ENCODE results near the gene ASCC1.
"Not testable (repeated sequence)": the region's sequence is repeated elsewhere in the genome, so short reads cannot be mapped to it uniquely, and the experiment has no call there.

The ASCC1 gene

GRCh38 chr10:72235544-72236279 is 19.6 kb upstream of the ASCC1 start:
- Histone ChIP-seq H3K27ac (ENCODE audit: low read depth, low read length) (no peak overlapping the region), H3K27me3 (ENCODE audit: control insufficient read depth in 1 of 2, insufficient read depth in 2 of 2, low read length in 2 of 2) (no peaks in the 10 kb centered on the region), H3K36me3 (ENCODE audit: control insufficient read depth in 1 of 2, insufficient read depth in 2 of 2, low read length in 2 of 2) (peaks cover 16 to 32% of the 10 kb centered on the region in 2 donors), H3K9ac (ENCODE audit: low read depth in 1 of 2, low read length in 2 of 2) (no peak overlapping the region), H3K4me3 (ENCODE audit: low read depth in 1 of 2, low read length in 2 of 2) (no peak overlapping the region), H3K4me1 (ENCODE audit: control insufficient read depth in 1 of 2, insufficient read depth in 2 of 2, low read length in 2 of 2) (peaks cover 0 to 5% of the 10 kb centered on the region in 2 donors), H3K9me3 (ENCODE audit: control insufficient read depth in 1 of 2, low read length in 2 of 2) (no peaks in the 10 kb centered on the region)

GRCh38 chr10:72234560-72235095 is 18.6 kb upstream of the ASCC1 start:
- no peak overlapping the region for H3K9ac ChIP-seq (ENCODE audit: low read depth in 1 of 2, low read length in 2 of 2)
- H3K4me1 ChIP-seq (ENCODE audit: control insufficient read depth in 1 of 2, insufficient read depth in 2 of 2, low read length in 2 of 2), result peaks cover 0 to 5% of the 10 kb centered on the region in 2 donors
- H3K27me3 ChIP-seq (ENCODE audit: control insufficient read depth in 1 of 2, insufficient read depth in 2 of 2, low read length in 2 of 2), result no peaks in the 10 kb centered on the region
- peaks cover 22 to 39% of the 10 kb centered on the region in 2 donors for H3K36me3 ChIP-seq (ENCODE audit: control insufficient read depth in 1 of 2, insufficient read depth in 2 of 2, low read length in 2 of 2)
- no peak overlapping the region for H3K27ac ChIP-seq (ENCODE audit: low read depth, low read length)
- no peaks in the 10 kb centered on the region for H3K9me3 ChIP-seq (ENCODE audit: control insufficient read depth in 1 of 2, low read length in 2 of 2)
- no peak overlapping the region for H3K4me3 ChIP-seq (ENCODE audit: low read depth in 1 of 2, low read length in 2 of 2)

- H3K36me3 ChIP-seq (ENCODE audit: control insufficient read depth in 1 of 2, insufficient read depth in 2 of 2, low read length in 2 of 2), result peaks cover 22 to 39% of the 10 kb centered on the region in 2 donors
- peaks cover 2 to 5% of the 10 kb centered on the region in 2 donors for H3K4me1 ChIP-seq (ENCODE audit: control insufficient read depth in 1 of 2, insufficient read depth in 2 of 2, low read length in 2 of 2)
- no peak overlapping the region for H3K27ac ChIP-seq (ENCODE audit: low read depth, low read length)
- no peak overlapping the region for H3K9ac ChIP-seq (ENCODE audit: low read depth in 1 of 2, low read length in 2 of 2)
- no peak overlapping the region for H3K4me3 ChIP-seq (ENCODE audit: low read depth in 1 of 2, low read length in 2 of 2)
- H3K9me3 ChIP-seq (ENCODE audit: control insufficient read depth in 1 of 2, low read length in 2 of 2), result no peaks in the 10 kb centered on the region
- H3K27me3 ChIP-seq (ENCODE audit: control insufficient read depth in 1 of 2, insufficient read depth in 2 of 2, low read length in 2 of 2), result no peaks in the 10 kb centered on the region
These were observed 17.5 kb upstream of the ASCC1 start for GRCh38 chr10:72233621-72234020.

GRCh38 chr10:72229261-72230251 is 13.5 kb upstream of the ASCC1 start:
- H3K4me1 ChIP-seq (ENCODE audit: control insufficient read depth in 1 of 2, insufficient read depth in 2 of 2, low read length in 2 of 2), result peaks cover 0 to 4% of the 10 kb centered on the region in 2 donors
- H3K36me3 ChIP-seq (ENCODE audit: control insufficient read depth in 1 of 2, insufficient read depth in 2 of 2, low read length in 2 of 2), result peaks cover 16 to 38% of the 10 kb centered on the region in 2 donors
- H3K9ac ChIP-seq (ENCODE audit: low read depth in 1 of 2, low read length in 2 of 2), result peak overlapping the region in 1 of 2 donors; percentile 24
- H3K27me3 ChIP-seq (ENCODE audit: control insufficient read depth in 1 of 2, insufficient read depth in 2 of 2, low read length in 2 of 2), result no peaks in the 10 kb centered on the region
- H3K4me3 ChIP-seq (ENCODE audit: low read depth in 1 of 2, low read length in 2 of 2), result no peak overlapping the region
- H3K9me3 ChIP-seq (ENCODE audit: control insufficient read depth in 1 of 2, low read length in 2 of 2), result no peaks in the 10 kb centered on the region
- no peak overlapping the region for H3K27ac ChIP-seq (ENCODE audit: low read depth, low read length)

- no peak overlapping the region for H3K27ac ChIP-seq (ENCODE audit: low read depth, low read length)
- no peaks in the 10 kb centered on the region for H3K27me3 ChIP-seq (ENCODE audit: control insufficient read depth in 1 of 2, insufficient read depth in 2 of 2, low read length in 2 of 2)
- peaks cover 21 to 40% of the 10 kb centered on the region in 2 donors for H3K36me3 ChIP-seq (ENCODE audit: control insufficient read depth in 1 of 2, insufficient read depth in 2 of 2, low read length in 2 of 2)
- no peak overlapping the region for H3K4me3 ChIP-seq (ENCODE audit: low read depth in 1 of 2, low read length in 2 of 2)
- H3K4me1 ChIP-seq (ENCODE audit: control insufficient read depth in 1 of 2, insufficient read depth in 2 of 2, low read length in 2 of 2), result peaks cover 0 to 4% of the 10 kb centered on the region in 2 donors
- H3K9ac ChIP-seq (ENCODE audit: low read depth in 1 of 2, low read length in 2 of 2), result no peak overlapping the region
- H3K9me3 ChIP-seq (ENCODE audit: control insufficient read depth in 1 of 2, low read length in 2 of 2), result no peaks in the 10 kb centered on the region
These were observed 12.3 kb upstream of the ASCC1 start for GRCh38 chr10:72228318-72228751.

- H3K4me1 ChIP-seq (ENCODE audit: control insufficient read depth in 1 of 2, insufficient read depth in 2 of 2, low read length in 2 of 2), result peaks cover under 1 to 4% of the 10 kb centered on the region in 2 donors
- no peaks in the 10 kb centered on the region for H3K9me3 ChIP-seq (ENCODE audit: control insufficient read depth in 1 of 2, low read length in 2 of 2)
- no peak overlapping the region for H3K4me3 ChIP-seq (ENCODE audit: low read depth in 1 of 2, low read length in 2 of 2)
- peaks cover 17 to 34% of the 10 kb centered on the region in 2 donors for H3K36me3 ChIP-seq (ENCODE audit: control insufficient read depth in 1 of 2, insufficient read depth in 2 of 2, low read length in 2 of 2)
- no peaks in the 10 kb centered on the region for H3K27me3 ChIP-seq (ENCODE audit: control insufficient read depth in 1 of 2, insufficient read depth in 2 of 2, low read length in 2 of 2)
- H3K27ac ChIP-seq (ENCODE audit: low read depth, low read length), result no peak overlapping the region
- H3K9ac ChIP-seq (ENCODE audit: low read depth in 1 of 2, low read length in 2 of 2), result no peak overlapping the region
These were observed 11.8 kb upstream of the ASCC1 start for GRCh38 chr10:72227826-72228225.

GRCh38 chr10:72226418-72227027 is 10.4 kb upstream of the ASCC1 start:
- Histone ChIP-seq H3K9ac (ENCODE audit: low read depth in 1 of 2, low read length in 2 of 2) (no peak overlapping the region), H3K36me3 (ENCODE audit: control insufficient read depth in 1 of 2, insufficient read depth in 2 of 2, low read length in 2 of 2) (peaks cover 16 to 33% of the 10 kb centered on the region in 2 donors), H3K4me3 (ENCODE audit: low read depth in 1 of 2, low read length in 2 of 2) (no peak overlapping the region), H3K27me3 (ENCODE audit: control insufficient read depth in 1 of 2, insufficient read depth in 2 of 2, low read length in 2 of 2) (no peaks in the 10 kb centered on the region), H3K27ac (ENCODE audit: low read depth, low read length) (no peak overlapping the region), H3K9me3 (ENCODE audit: control insufficient read depth in 1 of 2, low read length in 2 of 2) (no peaks in the 10 kb centered on the region), H3K4me1 (ENCODE audit: control insufficient read depth in 1 of 2, insufficient read depth in 2 of 2, low read length in 2 of 2) (peaks cover 2 to 7% of the 10 kb centered on the region in 2 donors)

- H3K36me3 ChIP-seq (ENCODE audit: control insufficient read depth in 1 of 2, insufficient read depth in 2 of 2, low read length in 2 of 2), result peaks cover 8 to 25% of the 10 kb centered on the region in 2 donors
- not testable (repeated sequence) for H3K4me1 ChIP-seq (ENCODE audit: control insufficient read depth in 1 of 2, insufficient read depth in 2 of 2, low read length in 2 of 2)
These were observed 8.1 kb upstream of the ASCC1 start for GRCh38 chr10:72224191-72224590.

GRCh38 chr10:72223743-72224101 is 7.6 kb upstream of the ASCC1 start:
- H3K27ac ChIP-seq (ENCODE audit: low read depth, low read length), result no peak overlapping the region
- peaks cover 9 to 12% of the 10 kb centered on the region in 2 donors for H3K4me1 ChIP-seq (ENCODE audit: control insufficient read depth in 1 of 2, insufficient read depth in 2 of 2, low read length in 2 of 2)
- H3K27me3 ChIP-seq (ENCODE audit: control insufficient read depth in 1 of 2, insufficient read depth in 2 of 2, low read length in 2 of 2), result no peaks in the 10 kb centered on the region
- peaks cover 8 to 25% of the 10 kb centered on the region in 2 donors for H3K36me3 ChIP-seq (ENCODE audit: control insufficient read depth in 1 of 2, insufficient read depth in 2 of 2, low read length in 2 of 2)
- H3K9ac ChIP-seq (ENCODE audit: low read depth in 1 of 2, low read length in 2 of 2), result no peak overlapping the region
- H3K9me3 ChIP-seq (ENCODE audit: control insufficient read depth in 1 of 2, low read length in 2 of 2), result no peaks in the 10 kb centered on the region
- no peak overlapping the region for H3K4me3 ChIP-seq (ENCODE audit: low read depth in 1 of 2, low read length in 2 of 2)

More at GRCh38 chr10:72224191-72224590, 8.1 kb upstream of the ASCC1 start:
- not testable (repeated sequence) for H3K4me3 ChIP-seq (ENCODE audit: low read depth in 1 of 2, low read length in 2 of 2); H3K9ac ChIP-seq (ENCODE audit: low read depth in 1 of 2, low read length in 2 of 2); H3K27me3 ChIP-seq (ENCODE audit: control insufficient read depth in 1 of 2, insufficient read depth in 2 of 2, low read length in 2 of 2); H3K9me3 ChIP-seq (ENCODE audit: control insufficient read depth in 1 of 2, low read length in 2 of 2); H3K27ac ChIP-seq (ENCODE audit: low read depth, low read length)
